Effector CD8-positive, alpha-beta T cell (primary cell): ENCODE measurements around the gene SERHL2.
"Not testable (repeated sequence)": the region's sequence is repeated elsewhere in the genome, so short reads cannot be mapped to it uniquely, and the experiment has no call there.

Experiments used
- DNase-seq: peaks from one replicate; lab custom pipeline; 2025; lab: John Stamatoyannopoulos, UW
- total RNA-seq, 4 experiments: gene quantifications; one replicate each; lab custom pipeline; 2026; lab: John Stamatoyannopoulos, UW

Gene SERHL2
- total RNA-seq: 0.10 to 0.80 (median 0.30) reads per million in 4 experiments

GRCh38 chr22:42553475-42554361, at the start of gene SERHL2:
SERHL2 (plus strand) TSS chr22:42553956; CDS start chr22:42554021, 65 bp downstream.
- peak; percentile 80 for DNase-seq

- not testable (repeated sequence) for DNase-seq
Measured at GRCh38 chr22:42508327-42508974, 45.3 kb upstream of the SERHL2 start.

GRCh38 chr22:42508975-42509364, 44.8 kb upstream of the SERHL2 start:
- DNase-seq: not testable (repeated sequence)

- no peak for DNase-seq
Measured at GRCh38 chr22:42509548-42509947, 44.2 kb upstream of the SERHL2 start.

- no peak for DNase-seq
Measured at GRCh38 chr22:42511401-42511891, 42.3 kb upstream of the SERHL2 start.

GRCh38 chr22:42512273-42512990, 41.3 kb upstream of the SERHL2 start:
- not testable (repeated sequence) for DNase-seq

GRCh38 chr22:42514331-42514730, 39.4 kb upstream of the SERHL2 start:
- DNase-seq: not testable (repeated sequence)

- DNase-seq: not testable (repeated sequence)
Measured at GRCh38 chr22:42515304-42515703, 38.5 kb upstream of the SERHL2 start.

- no peak for DNase-seq
Measured at GRCh38 chr22:42515896-42516295, 37.9 kb upstream of the SERHL2 start.

- not testable (repeated sequence) for DNase-seq
Measured at GRCh38 chr22:42517103-42517502, 36.7 kb upstream of the SERHL2 start.

GRCh38 chr22:42518638-42519524, 34.9 kb upstream of the SERHL2 start:
- not testable (repeated sequence) for DNase-seq

- peak; percentile 72 for DNase-seq
Measured at GRCh38 chr22:42519525-42520401, 34.0 kb upstream of the SERHL2 start, which contains the start of gene RRP7A. RRP7A (minus strand) TSS chr22:42519796; CDS start chr22:42519786, 10 bp downstream.

GRCh38 chr22:42521228-42521546, 32.6 kb upstream of the SERHL2 start:
- no peak for DNase-seq

- DNase-seq: no peak
Measured at GRCh38 chr22:42522546-42522945, 31.2 kb upstream of the SERHL2 start.

- no peak for DNase-seq
Measured at GRCh38 chr22:42528591-42529307, 25.0 kb upstream of the SERHL2 start.

- not testable (repeated sequence) for DNase-seq
Measured at GRCh38 chr22:42529435-42529834, 24.3 kb upstream of the SERHL2 start.

- not testable (repeated sequence) for DNase-seq
Measured at GRCh38 chr22:42531401-42532084, 22.2 kb upstream of the SERHL2 start.

GRCh38 chr22:42533638-42533977, 20.1 kb upstream of the SERHL2 start:
- DNase-seq: no peak
